Omental fat pad (tissue), 4 donors: ENCODE results near the gene MTX1. TPM values are rescaled to one million over a fixed set of nuclear protein-coding genes. Genes with fewer than 3 reads are reported as not detected.

Experiments used
- ATAC-seq: fragments of 150-250 bp; one replicate; pipeline ENCODE4 v1.9.1; 2016; ENCODE audit warnings: mild to moderate bottlenecking, moderate library complexity; ENCODE audit not compliant: low FRiP score
- DNase-seq: peaks from one replicate; pipeline ENCODE4 v3.0.0-alpha.2; 2019; ENCODE audit warnings: low spot score
- total RNA-seq, 4 donors: library from RNA; depleted of rRNA; stranded (reverse); fragments of >200 nt; gene quantifications; one replicate each; pipeline ENCODE4 v1.1.0, GENCODE V29; 2016
- TF ChIP-seq, protein P1 (sequence below), 3 donors: fragments of 450-650 bp; IDR thresholded peaks; one replicate each; pipeline ENCODE4 v1.5.1; 2016 to 2017; ENCODE audit warnings: antibody characterized with exemption in 3 of 3, mild to moderate bottlenecking in 3 of 3, moderate library complexity in 2 of 3

MTX1 gene
- total RNA-seq, 4 donors from 2014 or later, result 38.3 to 52.0 (median 40.8) TPM

DNA sequence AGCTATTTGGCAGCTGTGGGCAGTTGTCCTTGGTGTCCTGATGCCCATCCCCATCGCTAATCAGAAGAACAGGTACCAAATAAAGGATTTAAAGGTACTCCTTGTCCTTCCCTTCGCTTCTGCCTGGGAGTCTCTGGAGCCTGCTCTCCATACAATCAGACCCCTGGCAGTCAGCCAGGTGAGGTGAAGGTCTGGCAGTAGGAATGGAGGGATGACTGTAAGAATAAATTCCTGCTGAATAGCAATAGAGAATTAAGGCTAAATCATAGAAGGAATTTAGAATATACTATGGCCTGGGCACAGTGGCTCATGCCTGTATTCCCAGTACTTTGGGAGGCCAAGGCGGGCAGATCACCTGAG is 10.0 kb upstream of the MTX1 start:
- TF ChIP-seq, protein P1, sequence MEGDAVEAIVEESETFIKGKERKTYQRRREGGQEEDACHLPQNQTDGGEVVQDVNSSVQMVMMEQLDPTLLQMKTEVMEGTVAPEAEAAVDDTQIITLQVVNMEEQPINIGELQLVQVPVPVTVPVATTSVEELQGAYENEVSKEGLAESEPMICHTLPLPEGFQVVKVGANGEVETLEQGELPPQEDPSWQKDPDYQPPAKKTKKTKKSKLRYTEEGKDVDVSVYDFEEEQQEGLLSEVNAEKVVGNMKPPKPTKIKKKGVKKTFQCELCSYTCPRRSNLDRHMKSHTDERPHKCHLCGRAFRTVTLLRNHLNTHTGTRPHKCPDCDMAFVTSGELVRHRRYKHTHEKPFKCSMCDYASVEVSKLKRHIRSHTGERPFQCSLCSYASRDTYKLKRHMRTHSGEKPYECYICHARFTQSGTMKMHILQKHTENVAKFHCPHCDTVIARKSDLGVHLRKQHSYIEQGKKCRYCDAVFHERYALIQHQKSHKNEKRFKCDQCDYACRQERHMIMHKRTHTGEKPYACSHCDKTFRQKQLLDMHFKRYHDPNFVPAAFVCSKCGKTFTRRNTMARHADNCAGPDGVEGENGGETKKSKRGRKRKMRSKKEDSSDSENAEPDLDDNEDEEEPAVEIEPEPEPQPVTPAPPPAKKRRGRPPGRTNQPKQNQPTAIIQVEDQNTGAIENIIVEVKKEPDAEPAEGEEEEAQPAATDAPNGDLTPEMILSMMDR (IDR thresholded peaks at IDR 0.05), result no peak
- DNase-seq (no peak), ATAC-seq (no peak)

DNA sequence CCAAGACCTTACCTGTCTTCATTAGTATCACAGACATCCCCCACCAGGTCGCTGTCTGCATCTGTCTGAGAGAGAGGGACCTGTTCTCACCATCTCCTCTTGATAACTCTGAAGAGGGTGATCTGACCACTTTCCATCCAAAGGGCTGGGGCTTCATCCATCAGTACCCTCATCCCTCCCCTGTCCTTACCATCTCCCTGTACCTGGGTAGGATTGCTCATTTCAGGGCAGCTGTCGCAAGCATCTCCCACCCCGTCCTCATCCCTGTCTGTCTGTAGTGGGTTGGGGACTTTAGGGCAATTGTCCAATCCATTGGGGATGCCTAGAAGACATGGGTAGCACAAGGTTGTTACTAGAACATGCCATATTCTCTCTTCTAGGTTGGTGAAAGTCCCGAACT is 8.7 kb upstream of the MTX1 start:
- TF ChIP-seq, protein P1 (IDR thresholded peaks at IDR 0.05), result no peak
- ATAC-seq (no peak), DNase-seq (no peak)

DNA sequence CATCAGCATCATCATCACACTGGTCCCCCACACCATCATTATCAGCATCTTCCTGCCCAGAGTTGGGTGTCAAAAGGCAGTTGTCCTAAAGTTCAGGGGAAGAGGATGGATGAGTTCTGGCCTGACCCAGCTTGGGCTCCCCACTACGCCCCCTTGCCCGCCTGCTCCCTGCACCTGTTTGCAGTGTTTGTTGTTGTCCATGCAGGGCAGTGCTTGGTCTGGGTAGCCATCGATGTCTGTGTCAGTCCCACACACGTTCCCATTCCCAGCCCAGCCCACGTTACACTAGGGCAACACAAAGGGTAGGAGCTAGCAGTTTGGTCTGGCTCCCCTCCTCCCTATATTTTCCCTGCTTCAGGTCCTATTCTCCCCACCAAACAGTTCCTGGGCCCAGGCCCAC is 7.6 kb upstream of the MTX1 start:
- ATAC-seq (no peak), DNase-seq (no peak)
- TF ChIP-seq, protein P1 (IDR thresholded peaks at IDR 0.05), result no peak

DNA sequence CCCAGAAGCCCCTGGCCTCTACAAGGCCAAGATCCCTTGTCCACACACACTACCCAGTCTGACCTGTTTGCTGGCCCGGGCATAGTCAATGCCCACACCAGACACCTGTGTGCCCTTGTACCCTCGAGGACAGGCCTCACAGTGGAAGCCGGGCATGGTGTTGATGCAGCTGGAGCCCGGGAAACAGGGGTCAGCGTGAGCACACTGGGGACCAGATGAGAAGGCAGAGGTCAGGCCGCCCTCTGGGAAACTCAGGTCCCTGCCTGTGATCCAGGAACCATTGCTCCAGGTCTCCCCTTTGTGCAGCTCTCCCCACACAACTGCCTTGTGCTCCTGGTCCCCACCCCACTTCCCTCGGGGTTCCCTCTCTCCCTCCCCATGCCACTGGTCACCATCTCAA is 6.3 kb upstream of the MTX1 start:
- DNase-seq (no peak), ATAC-seq (no peak)
- TF ChIP-seq, protein P1 (IDR thresholded peaks at IDR 0.05), result no peak

DNA sequence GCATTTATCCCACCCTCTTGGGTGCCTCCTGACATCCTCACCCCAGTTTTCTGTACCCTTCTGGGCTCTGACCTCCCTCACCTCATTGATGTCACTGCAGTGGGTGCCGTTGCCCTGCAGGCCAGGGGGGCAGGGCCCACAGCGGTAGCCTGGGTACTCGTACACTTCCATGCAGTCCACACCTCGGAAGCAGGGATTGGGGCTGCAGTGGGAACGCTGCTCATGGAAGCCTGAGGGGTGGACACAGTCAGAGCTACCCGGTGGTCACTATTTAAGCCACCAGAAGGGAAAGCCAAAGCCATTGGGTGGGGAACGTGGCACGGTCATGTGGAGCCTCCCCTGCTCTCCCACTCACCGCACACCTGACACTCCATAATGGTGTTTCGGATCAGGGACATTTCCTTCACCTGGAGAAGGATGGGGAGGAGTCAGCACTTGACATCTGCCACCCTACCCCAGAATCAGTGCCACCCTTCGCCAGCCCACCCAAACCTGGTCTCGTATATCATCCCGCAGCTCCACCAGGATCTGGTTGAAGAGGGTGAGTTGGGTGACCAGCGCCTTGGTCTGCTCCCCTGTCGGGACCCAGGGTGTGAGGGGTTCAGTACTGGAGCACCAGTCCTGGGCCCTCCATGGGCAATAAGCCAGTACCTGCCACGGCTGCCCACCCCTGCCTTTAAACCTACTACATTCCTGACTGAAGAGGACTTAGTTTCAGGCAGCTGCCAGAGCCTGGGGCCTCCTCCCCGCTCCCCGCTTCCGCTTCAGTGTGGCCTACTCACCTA is 5.6 kb upstream of the MTX1 start:
- no peak for DNase-seq
- TF ChIP-seq, protein P1 (IDR thresholded peaks at IDR 0.05), result no peak
- ATAC-seq, result no peak

DNA sequence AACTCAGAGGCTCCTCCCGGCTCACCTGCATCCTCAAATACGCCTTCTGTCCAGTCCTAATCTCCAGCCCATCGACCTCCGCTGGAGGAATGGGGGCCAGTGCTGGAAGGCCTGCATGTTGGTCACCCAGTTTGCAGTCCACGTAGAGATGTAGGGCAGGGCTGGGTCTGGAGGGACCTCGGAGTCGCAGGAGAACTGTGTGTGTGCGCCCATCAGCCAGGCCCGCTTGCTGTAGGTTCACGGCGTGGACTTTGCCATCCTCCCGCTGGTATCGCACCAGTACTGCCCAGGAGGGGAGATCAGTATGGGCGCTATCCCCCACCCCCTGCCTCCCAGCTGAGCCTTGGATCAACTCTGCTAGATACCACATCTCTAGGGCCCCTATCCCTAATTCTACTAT is 3.5 kb upstream of the MTX1 start:
- ATAC-seq (no peak), DNase-seq (no peak)
- TF ChIP-seq, protein P1 (IDR thresholded peaks at IDR 0.05), result no peak

DNA sequence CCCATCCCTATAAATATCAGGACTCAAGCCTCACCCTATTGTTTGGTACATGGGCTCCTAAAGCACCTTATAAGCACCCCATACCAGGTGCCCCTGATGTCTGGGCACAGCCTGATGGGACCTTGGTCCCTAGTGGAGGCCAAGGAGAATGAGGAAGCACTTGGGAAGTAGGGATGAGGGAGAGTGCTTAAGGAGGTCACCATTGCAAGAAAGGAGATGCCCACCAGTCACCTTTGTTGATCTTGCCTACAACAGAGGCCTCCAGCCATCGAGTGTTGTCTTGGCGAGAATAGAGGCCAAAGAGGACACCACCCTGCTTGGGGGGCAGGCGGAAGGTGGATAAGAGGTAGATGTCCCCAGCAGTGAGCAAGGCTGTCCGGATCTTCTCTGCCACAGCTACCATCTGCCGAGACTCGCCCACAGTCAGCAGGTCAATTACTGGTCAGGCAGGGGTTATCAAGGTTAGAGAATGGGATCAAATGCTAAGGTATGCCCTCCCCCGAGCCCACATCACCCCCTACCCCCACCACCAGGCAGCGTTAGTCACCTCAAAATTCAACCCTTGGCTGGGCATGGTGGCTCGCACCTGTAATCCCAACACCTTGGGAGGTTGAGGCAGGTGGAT is 2.4 kb upstream of the MTX1 start:
- ATAC-seq (no peak), DNase-seq (no peak)
- TF ChIP-seq, protein P1 (IDR thresholded peaks at IDR 0.05), result no peak
